Activated CD4-positive, CD25-positive, alpha-beta regulatory T cell treated with anti-CD3 and anti-CD28 coated beads, Interleukin-2, amount 50 U/mL, for 16 hours (primary cell): ENCODE results near the gene PEAK3.

ENCODE experiments used
- DNase-seq: peaks from one replicate; pipeline ENCODE4 v3.0.0-alpha.2; 2020; ENCODE audit warnings: low read depth, low spot score

Gene PEAK3

DNA sequence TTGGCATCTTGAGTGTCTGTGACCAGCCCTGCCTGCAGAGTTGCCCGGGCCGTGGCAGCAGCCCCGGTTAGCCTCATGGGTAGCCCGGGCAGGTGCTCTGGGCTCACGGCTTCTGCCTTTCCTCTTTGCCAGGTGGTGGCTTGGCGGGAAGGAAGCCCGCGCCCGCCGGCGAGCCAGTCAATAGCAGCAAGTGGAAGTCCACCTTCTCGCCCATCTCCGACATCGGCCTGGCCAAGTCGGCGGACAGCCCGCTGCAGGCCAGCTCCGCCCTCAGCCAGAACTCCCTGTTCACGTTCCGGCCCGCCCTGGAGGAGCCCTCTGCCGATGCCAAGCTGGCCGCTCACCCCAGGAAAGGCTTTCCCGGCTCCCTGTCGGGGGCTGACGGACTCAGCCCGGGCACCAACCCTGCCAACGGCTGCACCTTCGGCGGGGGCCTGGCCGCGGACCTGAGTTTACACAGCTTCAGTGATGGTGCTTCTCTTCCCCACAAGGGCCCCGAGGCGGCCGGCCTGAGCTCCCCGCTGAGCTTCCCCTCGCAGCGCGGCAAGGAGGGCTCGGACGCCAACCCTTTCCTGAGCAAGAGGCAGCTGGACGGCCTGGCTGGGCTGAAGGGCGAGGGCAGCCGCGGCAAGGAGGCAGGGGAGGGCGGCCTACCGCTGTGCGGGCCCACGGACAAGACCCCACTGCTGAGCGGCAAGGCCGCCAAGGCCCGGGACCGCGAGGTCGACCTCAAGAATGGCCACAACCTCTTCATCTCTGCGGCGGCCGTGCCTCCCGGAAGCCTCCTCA lies 55.7 kb downstream of the PEAK3 start:
- DNase-seq, result no peak

DNA sequence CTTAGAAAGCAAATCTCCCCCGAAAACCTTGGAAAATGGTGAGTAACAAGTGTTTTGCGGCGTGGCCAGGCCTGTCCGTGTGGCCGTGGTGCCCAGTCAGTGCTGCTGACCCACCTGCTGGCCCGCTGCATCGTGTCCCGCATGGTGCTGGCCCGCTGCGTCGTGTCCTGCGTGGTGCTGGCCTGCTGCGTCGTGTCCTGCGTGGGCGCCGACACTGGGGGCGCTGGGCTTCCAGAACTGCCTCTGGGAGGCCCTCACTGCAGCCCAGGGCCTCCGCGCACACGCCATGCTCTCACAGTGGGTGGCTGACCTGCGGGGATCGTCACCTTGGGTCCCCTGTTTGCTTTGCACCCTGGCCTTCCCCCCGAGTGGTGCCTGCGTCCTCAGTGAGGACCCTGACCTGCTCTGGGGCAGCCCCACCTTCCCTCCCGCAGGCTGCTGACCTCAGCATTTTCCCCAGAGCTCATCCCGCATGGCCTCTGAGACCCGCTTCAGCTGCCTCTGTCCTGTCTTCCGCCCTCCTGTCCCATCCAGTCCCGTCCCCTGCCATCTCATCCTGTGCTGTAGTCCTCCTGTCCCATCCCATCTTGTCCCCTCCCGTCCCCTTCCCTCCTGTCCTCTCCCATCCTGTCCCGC lies 56.4 kb downstream of the PEAK3 start:
- DNase-seq, result no peak

DNA sequence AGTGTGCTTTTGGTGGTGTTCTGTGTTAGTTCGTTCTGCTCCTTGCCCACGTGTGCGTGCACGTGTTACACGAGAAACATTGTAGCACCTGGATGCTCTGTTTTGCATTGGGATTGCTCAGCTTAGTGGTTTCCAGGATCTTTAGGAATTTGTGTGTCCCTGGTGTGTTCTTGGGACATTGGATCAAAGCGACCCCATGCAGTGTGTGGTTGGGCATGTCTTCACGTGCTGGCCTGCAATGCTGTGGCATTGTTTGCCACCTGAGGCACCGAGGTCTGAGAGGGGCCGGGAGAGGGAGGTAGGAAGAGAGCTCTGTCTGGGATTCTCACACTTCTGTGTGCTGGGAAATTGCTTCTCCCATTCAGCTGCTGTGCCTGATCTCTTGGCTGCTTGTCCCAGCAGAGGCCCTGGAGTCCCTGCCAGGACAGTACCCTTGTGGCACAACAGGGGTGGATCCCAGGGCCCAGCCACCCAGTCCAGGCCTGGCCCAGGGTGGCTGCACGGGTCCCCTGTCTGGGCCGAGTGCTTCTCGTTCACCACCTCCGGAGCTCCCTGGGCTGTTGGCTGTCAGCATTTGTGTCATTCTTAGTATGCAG lies 57.1 kb downstream of the PEAK3 start:
- no peak for DNase-seq
